ENCODE results near the gene PCK2. TPM values are rescaled to one million over a fixed set of nuclear protein-coding genes. Genes with fewer than 3 reads are reported as not detected.

The PCK2 gene
- total and polyA plus RNA-seq, 2 of the 13 experiments (the other 11 are each of a cell fraction or from before 2014, with no cell fraction given): 129 to 272 TPM

GRCh38 chr14:24100197-24100981 is 6.3 kb downstream of the PCK2 start (continued):
- TF ChIP-seq ZNF329 (CRISPR knock-in tag; IDR thresholded peaks at IDR 0.05; ENCODE audit: low read depth): no peak
- no peak for TF ChIP-seq ZNF441 (CRISPR knock-in tag; IDR thresholded peaks at IDR 0.05; ENCODE audit: borderline replicate concordance)

- H3K9ac ChIP-seq (ENCODE audit: insufficient read depth, low read depth, low read length): no peak overlapping the region
- DNase-seq (ENCODE audit: low spot score) (no peak), FAIRE-seq (no peak), ATAC-seq (no peak)
- no TSS peak for BruUV-seq (replicated peaks)
- POLR2A ChIA-PET: interaction anchor here (1.1 to 14.4 kb wide), 7 partner anchors 5 to 60 kb away, joined by 3 to 594 read pairs (median 133); partner anchors contain the start of genes DCAF11, EMC9, IRF9 and NRL
- in situ Hi-C loops (cut with HindIII; ENCODE audit: extremely low pct_ligation_motif_present, low pct_unique_long_range_greater_than_20kb): loop anchor here (25.0 kb wide), 1 partner anchor 1514 kb away; the partner anchor contains the start of genes ABHD4 and DAD1
- no peak overlapping the region for H2AFZ ChIP-seq (ENCODE audit: low read length)
- H3K79me2 ChIP-seq (ENCODE audit: insufficient read depth, low read length): peaks cover 11% of the 10 kb centered on the region
- no peak overlapping the region for H3K4me3 ChIP-seq (replicated peaks in 1 of 3; ENCODE audit: insufficient read depth in 1 of 3, low read depth in 2 of 3, low read length in 3 of 3)
- no peaks in the 10 kb centered on the region for H4K20me1 ChIP-seq (ENCODE audit: insufficient read depth, low read length)
- CTCF ChIA-PET (ENCODE audit: low intra/inter-chr PET ratio, low total read pairs): no interaction called here
- 98% methylated on average over 3 of the region's 3 CpGs for WGBS (ENCODE audit: low lambda C conversion rate)
- peaks cover 48% of the 10 kb centered on the region for H3K4me1 ChIP-seq (ENCODE audit: insufficient read depth, low read length)
- no peaks in the 10 kb centered on the region for H3K27me3 ChIP-seq (ENCODE audit: control insufficient read depth in 1 of 2, insufficient read depth in 2 of 2, low read length in 2 of 2)
- no peak overlapping the region for H3K4me2 ChIP-seq (ENCODE audit: low read depth, low read length)
- H3K36me3 ChIP-seq (replicated peaks in 1 of 2; ENCODE audit: control insufficient read depth in 1 of 2, insufficient read depth in 2 of 2, low read length in 2 of 2): peaks cover 47 to 65% of the 10 kb centered on the region in 2 experiments
- intact Hi-C loops (cut with micrococcal nuclease; ENCODE audit: unreplicated experiment): no loop called here
- H3K27ac ChIP-seq (ENCODE audit: extremely low read length, insufficient read depth, low read length): peak overlapping the region; percentile 10
- H3K9me3 ChIP-seq (ENCODE audit: low read length): no peaks in the 10 kb centered on the region; the same call in 1 of the 2 replicates
- TF ChIP-seq TRIM22 (IDR thresholded peaks at IDR 0.05) (no peak), SMARCC2 (IDR thresholded peaks at IDR 0.05) (no peak), DNMT1 (CRISPR knock-in tag; IDR thresholded peaks at IDR 0.05) (peak; percentile 73; the same call in 1 of the 2 replicates), PCBP1 (IDR thresholded peaks at IDR 0.05; ENCODE audit: borderline replicate concordance, low read depth, low read length) (no peak), ZFX (CRISPR knock-in tag; IDR thresholded peaks at IDR 0.05; ENCODE audit: low read depth) (peak; percentile 29; the same call in 1 of the 2 replicates), TBX2 (CRISPR knock-in tag; IDR thresholded peaks at IDR 0.05; ENCODE audit: borderline replicate concordance) (0 out of 2 replicates have a peak, but pooled peaks have one; percentile 26), KLF16 (CRISPR knock-in tag; IDR thresholded peaks at IDR 0.05) (0 out of 4 replicates have a peak, but pooled peaks of 1 of the 2 experiments have one; percentile 24), ZNF792 (CRISPR knock-in tag; IDR thresholded peaks at IDR 0.05) (no peak), ZSCAN29 (CRISPR knock-in tag; conservative IDR thresholded peaks at IDR 0.05) (0 out of 2 replicates have a peak, but pooled peaks have one; percentile 9), ATF2 (CRISPR knock-in tag; IDR thresholded peaks at IDR 0.05) (peak; percentile 11; the same call in 1 of the 2 replicates), ZNF710 (CRISPR knock-in tag; IDR thresholded peaks at IDR 0.05; ENCODE audit: borderline replicate concordance) (0 out of 2 replicates have a peak, but pooled peaks have one; percentile 16), SOX13 (IDR thresholded peaks at IDR 0.05) (no peak), SOX13 (CRISPR knock-in tag; conservative IDR thresholded peaks at IDR 0.05 in 1 of 2, IDR thresholded peaks at IDR 0.05 in 1 of 2) (no peak), ARNT2 (CRISPR knock-in tag; IDR thresholded peaks at IDR 0.05; ENCODE audit: low read depth) (no peak)
Observed at GRCh38 chr14:24100982-24101494, 6.9 kb downstream of the PCK2 start.
